Activated naive CD8-positive, alpha-beta T cell treated with anti-CD3 and anti-CD28 coated beads, Interleukin-2, amount 50 U/mL, for 24 hours (primary cell): Measurements from ENCODE around the gene RAF1.

Experiments used
- ATAC-seq: fragments of 150-1000 bp; cut with Tn5 transposase; one replicate; pipeline ENCODE4 v1.10.0; 2021
- DNase-seq: peaks from one replicate; pipeline ENCODE4 v3.0.0; 2021
- H3K27ac Mint-ChIP-seq: one replicate; pipeline ENCODE4 v1.8.0; 2021; ENCODE audit warnings: mild to moderate bottlenecking, mixed read lengths
- H3K27me3 Mint-ChIP-seq: one replicate; pipeline ENCODE4 v1.8.0; 2021; ENCODE audit warnings: mixed read lengths
- H3K36me3 Mint-ChIP-seq: one replicate; pipeline ENCODE4 v1.8.0; 2021; ENCODE audit warnings: low read depth, mixed read lengths
- H3K4me1 Mint-ChIP-seq: one replicate; pipeline ENCODE4 v1.8.0; 2021; ENCODE audit warnings: mixed read lengths
- H3K4me3 Mint-ChIP-seq: one replicate; pipeline ENCODE4 v1.8.0; 2021; ENCODE audit warnings: mild to moderate bottlenecking, moderate library complexity, mixed read lengths
- H3K9me3 Mint-ChIP-seq: one replicate; pipeline ENCODE4 v1.8.0; 2021; ENCODE audit warnings: mixed read lengths

The RAF1 gene

GRCh38 chr3:12611117-12611516 lies 52.8 kb downstream of the RAF1 start:
- Mint-ChIP-seq H3K9me3 (no peaks in the 10 kb centered on the region), H3K4me3 (no peak overlapping the region), H3K4me1 (peaks cover 53% of the 10 kb centered on the region), H3K36me3 (peaks cover 42% of the 10 kb centered on the region), H3K27ac (no peak overlapping the region), H3K27me3 (no peaks in the 10 kb centered on the region)
- DNase-seq (no peak), ATAC-seq (no peak)

GRCh38 chr3:12608376-12608775 lies 55.5 kb downstream of the RAF1 start:
- no peaks in the 10 kb centered on the region for H3K9me3 Mint-ChIP-seq
- H3K27ac Mint-ChIP-seq, result no peak overlapping the region
- peak; percentile 27 for ATAC-seq
- no peak for DNase-seq
- no peaks in the 10 kb centered on the region for H3K27me3 Mint-ChIP-seq
- peaks cover 34% of the 10 kb centered on the region for H3K4me1 Mint-ChIP-seq
- peaks cover 46% of the 10 kb centered on the region for H3K36me3 Mint-ChIP-seq
- no peak overlapping the region for H3K4me3 Mint-ChIP-seq

- no peak overlapping the region for H3K27ac Mint-ChIP-seq
- ATAC-seq (no peak), DNase-seq (no peak)
- H3K9me3 Mint-ChIP-seq, result no peaks in the 10 kb centered on the region
- H3K36me3 Mint-ChIP-seq, result peaks cover 54% of the 10 kb centered on the region
- no peaks in the 10 kb centered on the region for H3K27me3 Mint-ChIP-seq
- H3K4me1 Mint-ChIP-seq, result peaks cover 19% of the 10 kb centered on the region
- H3K4me3 Mint-ChIP-seq, result no peak overlapping the region
Observed at GRCh38 chr3:12603969-12604368, 59.9 kb downstream of the RAF1 start.

- Mint-ChIP-seq H3K4me3 (no peak overlapping the region), H3K4me1 (no peaks in the 10 kb centered on the region), H3K36me3 (peaks cover 48% of the 10 kb centered on the region), H3K27me3 (no peaks in the 10 kb centered on the region), H3K27ac (no peak overlapping the region), H3K9me3 (no peaks in the 10 kb centered on the region)
- no peak for DNase-seq
- no peak for ATAC-seq
Observed at GRCh38 chr3:12601072-12601471, 62.8 kb downstream of the RAF1 start.

- Mint-ChIP-seq H3K4me3 (no peak overlapping the region), H3K27ac (no peak overlapping the region), H3K9me3 (no peaks in the 10 kb centered on the region), H3K4me1 (no peaks in the 10 kb centered on the region), H3K27me3 (no peaks in the 10 kb centered on the region), H3K36me3 (peaks cover 45% of the 10 kb centered on the region)
- no peak for DNase-seq
- no peak for ATAC-seq
Observed at GRCh38 chr3:12598890-12599289, 65.0 kb downstream of the RAF1 start.

GRCh38 chr3:12593473-12593872 lies 70.4 kb downstream of the RAF1 start:
- Mint-ChIP-seq H3K4me1 (no peaks in the 10 kb centered on the region), H3K36me3 (peaks cover 57% of the 10 kb centered on the region), H3K27ac (peak overlapping the region; percentile 82), H3K9me3 (no peaks in the 10 kb centered on the region), H3K4me3 (no peak overlapping the region), H3K27me3 (no peaks in the 10 kb centered on the region)
- DNase-seq (no peak), ATAC-seq (no peak)

- no peaks in the 10 kb centered on the region for H3K27me3 Mint-ChIP-seq
- no peaks in the 10 kb centered on the region for H3K9me3 Mint-ChIP-seq
- no peak for DNase-seq
- no peak for ATAC-seq
- peaks cover 58% of the 10 kb centered on the region for H3K36me3 Mint-ChIP-seq
- H3K4me3 Mint-ChIP-seq, result no peak overlapping the region
- peak overlapping the region; percentile 9 for H3K27ac Mint-ChIP-seq
- H3K4me1 Mint-ChIP-seq, result no peaks in the 10 kb centered on the region
Observed at GRCh38 chr3:12591997-12592715, 71.8 kb downstream of the RAF1 start.

- Mint-ChIP-seq H3K27me3 (no peaks in the 10 kb centered on the region), H3K9me3 (no peaks in the 10 kb centered on the region), H3K36me3 (peaks cover 55% of the 10 kb centered on the region), H3K27ac (peak overlapping the region; percentile 9), H3K4me1 (no peaks in the 10 kb centered on the region), H3K4me3 (no peak overlapping the region)
- no peak for DNase-seq
- no peak for ATAC-seq
Observed at GRCh38 chr3:12591456-12591855, 72.5 kb downstream of the RAF1 start.

- DNase-seq (no peak), ATAC-seq (no peak)
- H3K9me3 Mint-ChIP-seq, result no peaks in the 10 kb centered on the region
- H3K4me1 Mint-ChIP-seq, result no peaks in the 10 kb centered on the region
- H3K27me3 Mint-ChIP-seq, result no peaks in the 10 kb centered on the region
- no peak overlapping the region for H3K4me3 Mint-ChIP-seq
- H3K27ac Mint-ChIP-seq, result no peak overlapping the region
- peaks cover 52% of the 10 kb centered on the region for H3K36me3 Mint-ChIP-seq
Observed at GRCh38 chr3:12590096-12590495, 73.8 kb downstream of the RAF1 start.

GRCh38 chr3:12588039-12589009 lies 75.6 kb downstream of the RAF1 start:
- Mint-ChIP-seq H3K9me3 (no peaks in the 10 kb centered on the region), H3K27me3 (no peaks in the 10 kb centered on the region), H3K4me3 (no peak overlapping the region), H3K4me1 (no peaks in the 10 kb centered on the region), H3K36me3 (peaks cover 51% of the 10 kb centered on the region), H3K27ac (no peak overlapping the region)
- DNase-seq (no peak), ATAC-seq (no peak)

GRCh38 chr3:12586403-12586802 lies 77.5 kb downstream of the RAF1 start:
- Mint-ChIP-seq H3K27me3 (no peaks in the 10 kb centered on the region), H3K4me1 (no peaks in the 10 kb centered on the region), H3K9me3 (no peaks in the 10 kb centered on the region), H3K4me3 (no peak overlapping the region), H3K36me3 (peaks cover 47% of the 10 kb centered on the region), H3K27ac (peak overlapping the region; percentile 42)
- ATAC-seq (no peak), DNase-seq (no peak)

- Mint-ChIP-seq H3K36me3 (peaks cover 47% of the 10 kb centered on the region), H3K4me1 (no peaks in the 10 kb centered on the region), H3K9me3 (no peaks in the 10 kb centered on the region), H3K4me3 (no peak overlapping the region), H3K27ac (peak overlapping the region; percentile 42), H3K27me3 (no peaks in the 10 kb centered on the region)
- ATAC-seq (no peak), DNase-seq (no peak)
Observed at GRCh38 chr3:12585970-12586369, 77.9 kb downstream of the RAF1 start.

GRCh38 chr3:12585181-12585580 lies 78.7 kb downstream of the RAF1 start:
- no peaks in the 10 kb centered on the region for H3K4me1 Mint-ChIP-seq
- DNase-seq (no peak), ATAC-seq (no peak)
- H3K27ac Mint-ChIP-seq, result no peak overlapping the region
- H3K36me3 Mint-ChIP-seq, result peaks cover 41% of the 10 kb centered on the region
- no peak overlapping the region for H3K4me3 Mint-ChIP-seq
- H3K9me3 Mint-ChIP-seq, result no peaks in the 10 kb centered on the region
- H3K27me3 Mint-ChIP-seq, result no peaks in the 10 kb centered on the region

GRCh38 chr3:12584083-12584482 lies 79.8 kb downstream of the RAF1 start:
- Mint-ChIP-seq H3K4me3 (no peak overlapping the region), H3K36me3 (peaks cover 48% of the 10 kb centered on the region), H3K27me3 (no peaks in the 10 kb centered on the region), H3K4me1 (no peaks in the 10 kb centered on the region), H3K9me3 (no peaks in the 10 kb centered on the region), H3K27ac (peak overlapping the region; percentile 22)
- no peak for ATAC-seq
- DNase-seq, result no peak

GRCh38 chr3:12583280-12583679 lies 80.6 kb downstream of the RAF1 start:
- H3K27ac Mint-ChIP-seq, result no peak overlapping the region
- DNase-seq, result no peak
- H3K9me3 Mint-ChIP-seq, result no peaks in the 10 kb centered on the region
- H3K4me3 Mint-ChIP-seq, result no peak overlapping the region
- H3K27me3 Mint-ChIP-seq, result no peaks in the 10 kb centered on the region
- H3K36me3 Mint-ChIP-seq, result peaks cover 48% of the 10 kb centered on the region
- no peaks in the 10 kb centered on the region for H3K4me1 Mint-ChIP-seq
- no peak for ATAC-seq
